MM.1S (cell line): ENCODE measurements around the gene DHRSX.
"Not testable (repeated sequence)": the region's sequence is repeated elsewhere in the genome, so short reads cannot be mapped to it uniquely, and the experiment has no call there.

ENCODE experiments used
- DNase-seq: peaks from one replicate; pipeline ENCODE4 v3.0.0-alpha.2; 2015
- H2AFZ ChIP-seq: fragments of 300-600 bp; sonication (generic); 2 replicates; pipeline ENCODE4 v1.6.0; 2016; ENCODE audit warnings: antibody characterized with exemption, low read length
- H3F3A ChIP-seq: fragments of 300-600 bp; sonication (generic); 2 replicates; pipeline ENCODE4 v1.6.1; 2016; ENCODE audit warnings: mild to moderate bottlenecking, antibody characterized with exemption, low read length, moderate library complexity, mixed read lengths; ENCODE audit not compliant: insufficient read depth
- H3K27ac ChIP-seq: fragments of 300-600 bp; sonication (generic); 2 replicates; pipeline ENCODE4 v1.5.1; 2016; ENCODE audit warnings: mild to moderate bottlenecking, low read length
- H3K27me3 ChIP-seq: fragments of 300-600 bp; sonication (generic); replicated peaks from 2 replicates; pipeline ENCODE4 v1.6.0; 2016; ENCODE audit warnings: low read length; ENCODE audit not compliant: insufficient read depth
- H3K36me3 ChIP-seq: fragments of 300-600 bp; sonication (generic); replicated peaks from 2 replicates; pipeline ENCODE4 v1.6.1; 2016; ENCODE audit warnings: mild to moderate bottlenecking, low read length, mixed read lengths; ENCODE audit not compliant: insufficient read depth
- H3K4me1 ChIP-seq: fragments of 300-600 bp; sonication (generic); 2 replicates; pipeline ENCODE4 v1.6.1; 2016; ENCODE audit warnings: low read length, mixed read lengths
- H3K4me2 ChIP-seq: fragments of 300-600 bp; sonication (generic); 2 replicates; pipeline ENCODE4 v1.6.0; 2016; ENCODE audit warnings: low read depth, low read length
- H3K4me3 ChIP-seq: fragments of 300-600 bp; sonication (generic); 2 replicates; pipeline ENCODE4 v1.5.1; 2016; ENCODE audit warnings: low read length, mixed read lengths
- H3K79me2 ChIP-seq: fragments of 300-600 bp; sonication (generic); 2 replicates; pipeline ENCODE4 v1.6.1; 2016; ENCODE audit warnings: mixed run types, low read length, mixed read lengths
- H3K9ac ChIP-seq: fragments of 300-600 bp; sonication (generic); 2 replicates; pipeline ENCODE4 v1.6.1; 2016; ENCODE audit warnings: low read length, mixed read lengths
- H3K9me2 ChIP-seq: fragments of 300-600 bp; sonication (generic); replicated peaks from 2 replicates; pipeline ENCODE4 v1.6.1; 2016; ENCODE audit warnings: mild to moderate bottlenecking, low read length, mixed read lengths; ENCODE audit not compliant: insufficient read depth
- H3K9me3 ChIP-seq: fragments of 300-600 bp; sonication (generic); replicated peaks from 2 replicates; pipeline ENCODE4 v1.6.1; 2016; ENCODE audit warnings: mild to moderate bottlenecking, low read length, mixed read lengths; ENCODE audit not compliant: insufficient read depth
- H4K20me1 ChIP-seq: fragments of 300-600 bp; sonication (generic); 2 replicates; pipeline ENCODE4 v1.6.1; 2016; ENCODE audit warnings: mild to moderate bottlenecking, low read length, moderate library complexity, mixed read lengths; ENCODE audit not compliant: insufficient read depth
- EZH2 ChIP-seq: fragments of 300-600 bp; sonication (generic); optimal IDR thresholded peaks from 2 replicates; pipeline ENCODE3; 2017; ENCODE audit warnings: low read depth, mild to moderate bottlenecking, antibody characterized with exemption, low read length, mixed read lengths
- EZH2phosphoT487 ChIP-seq: fragments of 300-600 bp; sonication (generic); IDR thresholded peaks from 2 replicates; pipeline ENCODE4 v1.6.1; 2018; ENCODE audit warnings: antibody characterized with exemption, low read length
- TF ChIP-seq, protein P1 (sequence below): fragments of 300-600 bp; sonication (generic); IDR thresholded peaks from 2 replicates; pipeline ENCODE4 v1.5.1; 2016; ENCODE audit warnings: antibody characterized with exemption, low read length, mixed read lengths

Gene DHRSX

DNA sequence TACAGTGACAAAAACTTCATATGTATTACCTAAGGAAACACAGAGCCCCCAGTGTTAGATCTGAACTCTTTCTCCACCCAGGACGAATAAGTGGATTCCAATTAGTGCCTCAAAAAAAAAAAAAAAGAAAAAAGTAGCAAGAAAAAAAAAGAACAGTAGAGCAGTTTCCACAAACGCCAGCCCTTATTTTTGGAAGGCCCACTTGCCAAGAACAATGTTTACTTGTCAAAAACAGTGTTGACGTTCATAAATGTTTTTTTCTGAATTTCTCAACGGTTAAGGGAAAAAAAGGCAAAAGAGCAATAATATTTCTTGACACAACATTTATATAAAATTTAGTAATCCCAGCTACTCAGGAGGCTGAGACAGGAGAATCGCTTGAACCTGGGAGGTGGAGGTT lies 38.7 kb downstream of the DHRSX start:
- Histone ChIP-seq H2AFZ (no peak overlapping the region), H3K27me3 (no peaks in the 10 kb centered on the region), H3K9me3 (no peaks in the 10 kb centered on the region), H3K9me2 (no peaks in the 10 kb centered on the region), H3K9ac (no peak overlapping the region), H3K36me3 (no peaks in the 10 kb centered on the region), H3K4me1 (no peaks in the 10 kb centered on the region), H3K27ac (no peak overlapping the region), H3K4me2 (no peak overlapping the region), H3F3A (no peaks in the 10 kb centered on the region), H3K79me2 (no peaks in the 10 kb centered on the region), H4K20me1 (no peaks in the 10 kb centered on the region), H3K4me3 (no peak overlapping the region)
- no peak for DNase-seq
- TF ChIP-seq EZH2 = no peak
- TF ChIP-seq, protein P1, sequence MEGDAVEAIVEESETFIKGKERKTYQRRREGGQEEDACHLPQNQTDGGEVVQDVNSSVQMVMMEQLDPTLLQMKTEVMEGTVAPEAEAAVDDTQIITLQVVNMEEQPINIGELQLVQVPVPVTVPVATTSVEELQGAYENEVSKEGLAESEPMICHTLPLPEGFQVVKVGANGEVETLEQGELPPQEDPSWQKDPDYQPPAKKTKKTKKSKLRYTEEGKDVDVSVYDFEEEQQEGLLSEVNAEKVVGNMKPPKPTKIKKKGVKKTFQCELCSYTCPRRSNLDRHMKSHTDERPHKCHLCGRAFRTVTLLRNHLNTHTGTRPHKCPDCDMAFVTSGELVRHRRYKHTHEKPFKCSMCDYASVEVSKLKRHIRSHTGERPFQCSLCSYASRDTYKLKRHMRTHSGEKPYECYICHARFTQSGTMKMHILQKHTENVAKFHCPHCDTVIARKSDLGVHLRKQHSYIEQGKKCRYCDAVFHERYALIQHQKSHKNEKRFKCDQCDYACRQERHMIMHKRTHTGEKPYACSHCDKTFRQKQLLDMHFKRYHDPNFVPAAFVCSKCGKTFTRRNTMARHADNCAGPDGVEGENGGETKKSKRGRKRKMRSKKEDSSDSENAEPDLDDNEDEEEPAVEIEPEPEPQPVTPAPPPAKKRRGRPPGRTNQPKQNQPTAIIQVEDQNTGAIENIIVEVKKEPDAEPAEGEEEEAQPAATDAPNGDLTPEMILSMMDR = no peak
- no peak for TF ChIP-seq EZH2phosphoT487

GRCh38 chrX:2461711-2462016 lies 39.1 kb downstream of the DHRSX start:
- H4K20me1 ChIP-seq = no peaks in the 10 kb centered on the region
- no peak for DNase-seq
- no peak overlapping the region for H3K4me3 ChIP-seq
- no peaks in the 10 kb centered on the region for H3K4me1 ChIP-seq
- no peaks in the 10 kb centered on the region for H3F3A ChIP-seq
- TF ChIP-seq EZH2phosphoT487 (no peak), EZH2 (no peak)
- TF ChIP-seq, protein P1 = no peak
- H3K9ac ChIP-seq = no peak overlapping the region
- H2AFZ ChIP-seq = no peak overlapping the region
- H3K4me2 ChIP-seq = no peak overlapping the region
- no peaks in the 10 kb centered on the region for H3K9me2 ChIP-seq
- H3K9me3 ChIP-seq = no peaks in the 10 kb centered on the region
- no peaks in the 10 kb centered on the region for H3K79me2 ChIP-seq
- H3K27ac ChIP-seq = no peak overlapping the region
- H3K27me3 ChIP-seq = no peaks in the 10 kb centered on the region
- no peaks in the 10 kb centered on the region for H3K36me3 ChIP-seq

- H3K27me3 ChIP-seq, H3F3A ChIP-seq, H3K4me2 ChIP-seq, H3K4me1 ChIP-seq, H3K27ac ChIP-seq, H2AFZ ChIP-seq, H3K36me3 ChIP-seq, H4K20me1 ChIP-seq, H3K4me3 ChIP-seq, DNase-seq, H3K9me2 ChIP-seq, H3K79me2 ChIP-seq, H3K9ac ChIP-seq, H3K9me3 ChIP-seq: not testable (repeated sequence)
Observed at GRCh38 chrX:2460821-2461710, 39.7 kb downstream of the DHRSX start.

- not testable (repeated sequence) for H3K9ac ChIP-seq, H3K27me3 ChIP-seq, H3K27ac ChIP-seq, H3K79me2 ChIP-seq, H3K4me2 ChIP-seq, H3K9me3 ChIP-seq, DNase-seq, H2AFZ ChIP-seq, H4K20me1 ChIP-seq, H3K4me1 ChIP-seq, H3K4me3 ChIP-seq, H3K36me3 ChIP-seq, H3K9me2 ChIP-seq, H3F3A ChIP-seq
Observed at GRCh38 chrX:2460048-2460447, 40.7 kb downstream of the DHRSX start.
